NCI-H526 treated with DMSO at 0.1 percent for 48 hours (cell line): Measurements from ENCODE around the gene CADPS2.
"Not testable (repeated sequence)": the region's sequence is repeated elsewhere in the genome, so short reads cannot be mapped to it uniquely, and the experiment has no call there.

Experiments used
- DNase-seq: peaks from one replicate; lab custom pipeline; 2025; lab: John Stamatoyannopoulos, UW

Gene CADPS2

GRCh38 chr7:122673951-122674350 is 212.3 kb downstream of the CADPS2 start:
- DNase-seq = no peak

DNA sequence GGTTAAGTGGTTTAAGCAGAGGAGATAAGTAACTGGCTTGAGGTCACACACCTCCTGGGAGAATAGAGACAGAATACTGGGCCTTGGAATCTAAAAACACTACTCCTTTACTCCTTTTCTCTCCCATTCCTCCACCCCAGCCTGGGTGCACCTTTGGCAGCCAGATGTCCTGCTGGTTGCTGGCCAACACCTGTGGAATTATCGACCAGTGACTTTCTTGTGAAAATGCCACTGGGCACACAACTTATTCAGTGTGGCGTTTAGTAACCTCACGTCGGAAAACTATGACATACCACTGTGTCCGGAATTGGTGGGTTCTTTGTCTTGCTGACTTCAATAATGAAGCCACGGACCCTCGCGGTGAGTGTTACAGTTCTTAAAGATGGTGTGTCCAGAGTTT is 213.7 kb downstream of the CADPS2 start:
- DNase-seq = no peak

DNA sequence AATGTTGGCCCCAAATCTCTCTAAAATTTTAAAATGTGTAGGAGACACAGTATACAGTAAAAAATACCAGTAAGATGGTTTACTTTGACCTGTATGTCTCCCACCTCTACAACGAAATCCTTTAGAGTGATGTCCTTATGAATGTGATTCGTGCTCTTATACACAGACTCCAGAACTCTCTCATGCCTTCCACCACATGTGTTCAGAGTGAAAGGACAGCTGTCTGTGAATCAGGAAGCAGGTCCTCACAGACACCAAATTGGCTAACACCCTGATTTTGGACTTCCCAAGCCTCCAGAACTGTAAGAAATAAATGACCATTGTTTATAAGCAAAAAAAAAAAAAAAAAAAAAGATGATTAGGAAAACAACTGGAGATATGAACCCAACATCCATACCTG is 222.5 kb downstream of the CADPS2 start:
- no peak for DNase-seq

GRCh38 chr7:122658856-122659255 is 227.4 kb downstream of the CADPS2 start:
- no peak for DNase-seq

- no peak for DNase-seq
Measured at GRCh38 chr7:122653685-122654084, 232.6 kb downstream of the CADPS2 start.

- DNase-seq = no peak
Measured at GRCh38 chr7:122652876-122653275, 233.4 kb downstream of the CADPS2 start.

DNA sequence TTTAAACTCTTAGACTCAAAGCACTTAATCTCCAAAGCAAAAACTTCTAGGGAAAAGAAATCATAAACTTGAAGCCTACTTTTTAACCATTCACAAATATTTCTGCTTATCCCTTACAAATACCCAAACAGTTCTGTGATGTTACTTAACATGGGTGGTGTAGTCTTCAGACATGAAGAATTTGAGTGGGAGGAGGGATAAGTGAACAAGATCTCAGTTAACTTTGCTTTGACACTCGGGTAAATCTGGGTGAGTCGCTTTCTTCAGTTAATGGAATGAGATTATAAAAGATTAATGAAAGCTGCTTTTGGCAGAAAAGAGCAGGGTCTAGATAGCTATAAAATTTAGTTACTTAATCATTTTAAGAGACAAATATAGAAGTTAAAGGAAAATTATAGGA is 234.8 kb downstream of the CADPS2 start:
- DNase-seq = no peak

DNA sequence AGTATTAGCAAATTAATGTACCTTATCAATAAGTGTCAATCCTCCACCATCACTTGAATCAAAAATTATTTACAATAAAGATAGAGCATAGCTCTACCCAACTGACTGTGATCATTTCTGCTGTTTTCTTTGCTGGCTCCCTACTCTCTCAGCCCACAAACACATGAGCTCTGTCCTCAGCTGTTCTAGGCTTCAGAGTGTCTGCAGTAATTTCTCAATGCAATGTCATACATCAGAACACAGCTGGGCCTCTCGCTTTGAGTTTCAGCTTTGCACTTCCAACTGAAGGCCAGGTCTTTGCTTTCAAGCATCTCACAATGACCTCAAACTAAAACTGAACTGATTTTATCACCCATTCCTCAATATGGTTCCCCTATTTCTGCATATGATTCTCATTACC is 243.0 kb downstream of the CADPS2 start:
- DNase-seq = no peak

DNA sequence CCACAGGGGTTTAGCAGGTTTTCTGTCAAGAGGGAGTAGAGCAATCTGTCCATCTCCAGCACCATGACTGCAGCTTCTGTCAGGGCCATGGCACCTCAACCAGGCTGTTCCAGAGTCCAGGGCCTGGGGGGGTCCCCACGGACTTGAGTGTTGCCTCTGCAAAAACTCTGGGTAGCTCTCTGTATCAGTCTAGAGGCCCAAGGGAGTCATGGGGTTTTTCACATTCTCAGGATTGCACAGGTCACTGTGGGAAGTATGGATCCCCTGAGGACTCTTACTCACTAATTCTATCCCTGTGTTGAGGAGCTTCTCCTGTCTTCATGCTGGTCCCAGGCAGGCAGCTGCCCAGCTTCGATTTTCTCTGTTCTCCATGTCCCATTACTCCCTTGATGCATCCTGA is 247.8 kb downstream of the CADPS2 start:
- no peak for DNase-seq

DNA sequence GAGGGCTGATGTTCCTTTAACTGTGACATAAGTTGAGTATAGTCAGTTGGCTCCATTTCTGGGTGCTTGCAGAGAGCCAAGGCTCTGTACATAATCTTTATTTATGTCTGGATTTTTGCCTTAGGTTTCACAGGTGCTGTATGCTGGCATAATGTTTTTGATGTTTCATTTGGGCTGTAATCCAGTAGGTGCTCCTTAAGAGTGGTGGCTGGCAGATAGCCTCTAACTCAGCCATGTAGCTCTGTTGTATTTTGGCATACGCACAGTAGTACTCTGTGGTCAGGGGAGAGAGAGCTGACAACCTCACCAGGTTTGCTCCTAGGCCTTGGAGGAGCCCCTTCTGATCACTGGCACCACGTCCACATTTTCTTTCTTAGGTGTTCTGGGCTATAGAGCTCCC is 248.5 kb downstream of the CADPS2 start:
- DNase-seq = no peak

DNA sequence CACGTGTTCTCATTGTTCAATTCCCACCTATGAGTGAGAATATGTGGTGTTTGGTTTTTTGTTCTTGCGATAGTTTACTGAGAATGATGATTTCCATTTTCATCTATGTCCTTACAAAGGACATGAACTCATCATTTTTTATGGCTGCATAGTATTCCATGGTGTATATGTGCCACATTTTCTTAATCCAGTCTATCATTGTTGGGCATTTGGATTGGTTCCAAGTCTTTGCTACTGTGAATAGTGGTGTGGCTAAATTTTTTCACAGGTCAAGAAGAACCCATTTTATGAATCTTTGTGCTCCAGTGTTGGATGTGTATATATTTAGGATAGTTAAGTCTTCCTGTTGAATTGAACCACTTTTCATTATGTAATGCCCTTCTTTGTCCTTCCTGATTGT is 250.8 kb downstream of the CADPS2 start:
- not testable (repeated sequence) for DNase-seq

DNA sequence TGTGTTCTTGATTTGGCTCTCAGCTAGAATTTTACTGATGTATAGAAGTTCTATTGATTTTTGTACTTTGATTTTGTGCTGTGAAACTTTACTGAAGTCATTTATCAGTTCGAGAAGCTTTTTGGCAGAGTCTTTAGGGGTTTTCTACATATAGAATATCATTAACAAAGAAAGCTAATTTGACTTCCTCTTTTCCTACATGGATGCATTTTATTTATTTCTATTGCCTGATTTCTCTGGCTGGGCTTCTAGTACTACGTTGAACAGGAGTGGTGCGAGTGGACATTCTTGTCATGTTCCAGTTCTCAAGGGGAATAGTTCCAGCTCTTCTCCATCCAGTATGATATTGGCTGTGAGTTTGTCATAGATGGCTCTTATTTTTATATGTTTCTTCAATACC is 252.8 kb downstream of the CADPS2 start:
- DNase-seq = no peak

DNA sequence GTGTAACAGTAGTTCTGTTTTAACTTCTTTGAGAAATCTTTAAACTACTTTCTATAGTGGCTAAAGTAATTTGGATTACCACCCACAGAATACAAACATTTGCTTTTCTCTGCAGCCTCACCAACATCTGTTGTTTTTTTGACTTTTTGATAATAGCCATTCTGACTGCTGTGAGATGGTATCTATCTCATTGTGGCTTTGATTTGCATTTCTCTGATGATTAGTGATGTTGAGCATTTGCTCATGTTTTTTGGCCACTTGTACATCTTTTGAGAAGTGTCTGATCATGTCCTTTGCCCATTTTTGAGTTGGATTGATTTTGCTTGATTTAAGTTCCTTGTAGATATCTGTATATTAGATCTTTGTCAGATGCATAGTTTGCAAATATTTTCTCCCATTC is 254.0 kb downstream of the CADPS2 start:
- no peak for DNase-seq

GRCh38 chr7:122629412-122629953 is 256.8 kb downstream of the CADPS2 start:
- no peak for DNase-seq

GRCh38 chr7:122628651-122629411 is 257.4 kb downstream of the CADPS2 start:
- DNase-seq = no peak

GRCh38 chr7:122626785-122627184 is 259.5 kb downstream of the CADPS2 start:
- no peak for DNase-seq

DNA sequence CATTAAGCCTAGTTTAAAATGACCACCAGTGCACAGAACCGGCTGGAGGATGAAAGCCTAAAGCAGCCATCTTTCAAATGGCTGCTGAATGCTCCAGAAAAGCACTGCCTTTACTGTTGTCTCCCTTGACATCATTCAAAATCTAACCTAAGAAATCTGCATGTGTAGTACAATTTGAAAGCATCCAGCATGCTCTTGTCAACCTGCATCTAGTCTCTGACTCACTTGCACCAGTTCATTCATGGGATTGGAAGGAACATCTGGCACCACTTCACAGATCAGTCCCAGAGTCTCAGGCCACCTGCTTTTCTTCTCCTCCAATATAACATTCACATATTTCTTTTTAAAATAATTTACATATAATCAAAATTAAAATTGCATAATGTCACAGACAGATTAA is 263.6 kb downstream of the CADPS2 start:
- no peak for DNase-seq

DNA sequence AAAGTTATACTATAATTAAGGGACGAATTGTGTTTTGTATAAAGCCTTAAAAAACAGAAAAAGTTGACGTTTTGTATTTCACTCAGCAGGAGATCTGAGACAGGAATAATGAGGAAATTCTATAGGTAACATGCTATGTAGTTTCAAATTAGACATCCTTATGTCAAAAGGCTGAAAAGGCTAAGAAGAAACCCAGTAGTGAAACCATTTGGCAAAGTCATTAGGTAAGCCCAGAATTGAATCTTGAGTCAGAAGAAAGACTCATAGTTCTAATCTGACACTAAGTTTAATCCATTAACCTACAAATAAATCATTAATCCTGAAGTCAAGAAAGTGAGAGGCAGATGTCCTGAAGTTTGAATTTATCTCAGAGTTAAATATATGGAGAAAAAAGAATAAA is 266.6 kb downstream of the CADPS2 start:
- no peak for DNase-seq

DNA sequence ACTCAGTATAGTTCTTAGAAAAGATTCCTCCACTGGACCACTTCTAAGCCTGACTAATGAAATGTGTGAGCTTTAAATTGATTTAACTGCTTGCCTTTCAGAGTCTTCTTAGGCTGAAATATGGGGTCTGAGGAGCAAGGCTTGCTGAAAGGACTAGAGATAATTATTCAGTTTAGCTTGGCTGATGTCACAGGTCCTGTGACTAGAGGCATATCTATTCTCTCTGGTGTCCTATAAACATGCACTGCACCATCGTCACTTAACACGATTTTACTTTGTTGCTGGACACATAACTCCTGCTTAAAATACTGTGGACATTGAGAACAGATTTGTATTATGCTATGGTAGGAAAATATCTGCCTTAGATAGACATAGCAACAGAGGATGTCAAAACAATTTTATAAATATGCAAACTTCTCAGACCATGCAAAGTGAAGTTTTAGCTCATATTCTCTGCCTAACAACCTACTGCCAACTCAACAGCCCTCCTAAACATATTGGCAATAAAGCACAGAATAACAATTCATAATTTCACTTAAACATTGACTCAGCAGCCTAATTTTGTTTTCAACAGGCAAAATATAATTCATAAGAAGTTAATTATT is 267.6 kb downstream of the CADPS2 start:
- DNase-seq = no peak

DNA sequence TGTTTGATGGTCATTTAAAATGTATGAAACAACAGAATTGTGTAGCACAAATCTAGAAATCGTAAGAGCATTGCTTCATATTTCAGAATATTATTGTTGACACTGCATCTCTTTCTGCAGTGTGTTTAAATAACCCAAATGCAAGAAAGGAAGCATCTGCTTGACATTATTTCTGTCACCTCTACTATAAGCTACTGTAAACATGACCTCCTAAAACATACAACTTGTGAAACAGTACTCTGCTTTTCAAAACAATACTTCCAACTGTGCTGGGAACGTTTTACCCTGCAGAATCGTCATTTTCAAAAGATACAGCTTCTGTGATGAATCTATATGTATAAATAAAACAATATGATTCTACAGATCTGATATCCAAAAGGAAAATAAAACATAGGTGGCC is 269.3 kb downstream of the CADPS2 start:
- DNase-seq = no peak

DNA sequence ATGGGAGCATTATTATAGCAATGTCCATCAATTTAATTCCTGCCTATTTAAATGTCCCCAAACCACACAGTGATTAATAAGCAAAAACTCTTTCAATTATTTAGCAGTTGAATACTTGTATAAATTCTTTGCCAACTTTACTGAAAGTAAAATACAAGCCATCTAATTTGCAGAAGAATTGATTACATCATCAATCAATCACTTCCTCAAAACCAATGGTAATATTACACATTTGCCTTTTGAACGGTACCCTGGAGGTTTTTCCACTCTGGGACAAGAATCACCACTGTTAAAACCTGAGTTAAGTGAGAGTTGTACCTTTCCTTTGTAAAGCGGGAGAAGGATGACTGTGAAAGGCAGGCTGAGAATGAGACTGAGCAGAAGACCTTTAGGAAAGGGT is 280.3 kb downstream of the CADPS2 start:
- no peak for DNase-seq

- DNase-seq = no peak
Measured at GRCh38 chr7:122604251-122604650, 282.0 kb downstream of the CADPS2 start.

- no peak for DNase-seq
Measured at GRCh38 chr7:122602800-122603199, 283.5 kb downstream of the CADPS2 start.

DNA sequence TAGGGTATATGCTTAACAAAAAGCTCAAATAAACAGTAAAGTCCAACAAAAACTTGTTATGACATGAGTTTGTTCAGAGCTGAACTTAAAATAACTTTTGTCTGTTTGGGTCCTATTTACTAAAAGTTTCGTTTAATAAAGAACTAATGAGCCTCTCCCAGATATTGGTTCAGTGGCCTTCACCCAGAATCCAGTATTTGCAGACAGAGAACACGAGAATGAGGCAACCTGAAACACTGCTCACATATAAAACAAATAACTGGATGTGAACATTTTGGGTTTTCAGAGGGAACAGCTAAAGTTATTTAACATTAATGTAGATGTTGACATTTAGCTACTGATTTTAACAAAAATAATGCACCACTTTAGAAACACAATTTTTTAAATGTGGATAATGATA is 285.6 kb downstream of the CADPS2 start:
- no peak for DNase-seq
